GM10847 (cell line): ENCODE data around the gene RBKS.

Experiments
- POLR2A ChIP-seq: IDR thresholded peaks from 2 replicates; pipeline ENCODE4 v1.6.1; 2011; ENCODE audit not compliant: insufficient read length; ENCODE audit errors: extremely low read depth

RBKS gene

GRCh38 chr2:27746325-27746724 lies 143.9 kb downstream of the RBKS start:
- TF ChIP-seq POLR2A, result no peak

DNA sequence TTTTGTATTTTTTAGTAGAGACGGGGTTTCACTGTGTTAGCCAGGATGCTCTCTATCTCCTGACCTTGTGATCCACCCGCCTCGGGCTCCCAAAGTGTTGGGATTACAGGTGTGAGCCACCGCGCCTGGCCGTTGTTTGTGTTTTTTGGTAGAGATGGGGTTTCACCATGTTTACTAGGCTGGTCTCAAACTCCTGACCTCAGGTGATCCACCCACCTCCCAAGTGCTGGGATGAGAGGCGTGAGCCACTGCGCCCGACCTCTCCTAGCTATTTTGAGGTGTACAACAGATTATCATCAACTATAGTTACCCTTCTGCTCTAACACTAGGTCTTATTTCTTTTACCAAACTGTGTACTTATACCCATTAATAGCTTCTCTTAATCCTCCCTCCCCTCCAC lies 147.6 kb downstream of the RBKS start:
- no peak for TF ChIP-seq POLR2A

DNA sequence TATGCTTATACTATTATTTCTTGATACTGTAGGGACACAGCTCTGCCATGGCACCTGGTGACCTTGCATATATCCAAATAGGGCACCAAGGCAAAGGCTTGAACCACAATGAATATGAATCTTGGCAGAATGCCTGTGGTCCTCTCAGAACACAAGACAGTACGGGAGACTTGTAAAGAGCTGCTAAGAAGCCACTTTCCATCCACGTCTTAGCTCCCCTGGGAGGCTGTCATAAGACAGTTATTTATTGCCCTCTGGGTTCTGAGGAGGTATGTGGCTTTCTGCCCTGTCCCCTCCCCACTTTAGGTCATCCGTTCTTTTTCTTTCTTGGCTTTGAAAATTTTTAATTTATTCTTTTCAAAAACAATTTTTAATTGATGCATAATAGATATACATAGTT lies 148.5 kb downstream of the RBKS start:
- TF ChIP-seq POLR2A, result no peak

- no peak for TF ChIP-seq POLR2A
Observed at GRCh38 chr2:27739058-27739373, 151.2 kb downstream of the RBKS start.

DNA sequence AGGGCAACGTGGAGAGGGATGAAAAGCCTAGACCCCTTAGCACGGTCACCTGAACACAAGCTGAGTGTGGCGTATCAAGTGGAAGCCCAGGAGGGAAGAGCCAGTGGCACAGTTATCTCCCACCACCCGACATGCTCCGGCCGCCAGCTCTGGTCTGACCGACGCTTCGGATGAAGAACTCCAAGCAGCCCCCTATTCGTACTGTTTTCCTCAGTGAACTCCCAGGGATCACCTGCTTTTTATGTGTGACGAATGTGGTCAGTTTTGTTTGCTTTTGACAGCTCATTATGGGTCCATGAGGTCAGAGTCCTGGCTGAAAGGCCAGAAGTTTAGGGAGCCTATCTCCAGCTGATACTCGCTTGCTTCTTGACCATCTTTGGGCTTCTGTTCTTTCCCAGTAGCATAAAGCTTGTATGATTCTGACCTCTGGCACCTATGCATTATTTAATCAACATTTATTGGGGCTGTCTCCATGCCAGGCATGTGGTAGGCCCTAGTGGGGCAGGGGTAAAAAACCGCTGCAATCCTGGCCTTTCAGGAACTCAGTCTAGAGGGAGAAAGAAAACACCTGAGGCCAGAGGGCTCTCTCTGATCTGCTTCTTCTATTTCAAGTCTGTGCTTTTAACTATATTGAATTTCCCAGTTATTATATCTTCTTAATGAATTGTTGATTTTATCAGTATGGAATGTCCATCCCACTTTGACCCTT lies 151.7 kb downstream of the RBKS start:
- no peak for TF ChIP-seq POLR2A

DNA sequence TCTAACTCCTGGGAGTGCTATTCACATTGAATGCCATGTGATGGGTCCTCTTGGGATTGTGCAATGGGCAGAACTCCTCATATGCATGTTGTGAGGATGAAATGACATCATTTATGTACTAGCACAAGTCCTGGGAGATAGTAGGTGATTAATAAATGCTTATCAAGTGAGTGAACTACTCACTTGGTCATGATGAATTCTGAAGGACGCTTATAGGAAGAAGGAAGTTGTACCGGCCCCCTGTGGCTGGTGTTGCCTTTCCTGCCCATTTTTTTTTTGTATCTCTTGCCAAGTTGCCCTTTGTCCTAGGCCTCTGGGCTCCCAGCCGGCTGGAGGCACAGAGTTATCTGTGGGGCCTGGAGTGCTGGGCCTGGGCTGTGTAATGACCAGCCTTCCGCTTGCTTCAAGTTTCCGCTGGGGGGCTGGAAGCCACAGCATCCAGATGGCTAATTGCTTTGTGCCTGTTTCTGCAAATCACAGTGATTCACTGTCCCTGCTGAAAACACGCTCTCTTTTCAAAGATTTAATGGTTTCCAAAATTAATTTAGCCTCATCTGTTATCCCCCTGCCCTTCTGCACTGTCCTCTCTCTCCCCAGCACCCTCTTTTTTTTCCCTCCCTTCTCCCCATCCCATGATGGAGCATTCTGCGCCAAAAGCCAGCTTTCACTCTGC lies 152.4 kb downstream of the RBKS start:
- no peak for TF ChIP-seq POLR2A

DNA sequence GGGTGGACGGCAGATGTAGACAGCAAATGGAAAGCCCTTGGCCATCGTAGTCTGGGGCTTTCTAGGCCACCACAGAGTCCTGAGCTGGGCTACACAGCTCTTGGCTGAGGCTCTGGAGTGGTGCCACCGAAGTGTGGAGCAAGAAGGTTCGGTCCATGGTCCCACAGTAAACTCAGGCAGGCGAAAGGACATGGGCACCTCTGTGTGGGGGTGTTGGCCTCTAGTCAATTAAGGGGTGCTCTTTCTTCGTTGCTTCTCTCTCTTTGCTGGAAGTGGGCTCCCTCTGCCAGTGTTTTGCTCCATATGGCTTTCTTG lies 153.3 kb downstream of the RBKS start:
- no peak for TF ChIP-seq POLR2A

- no peak for TF ChIP-seq POLR2A
Observed at GRCh38 chr2:27736031-27736889, 153.9 kb downstream of the RBKS start.

DNA sequence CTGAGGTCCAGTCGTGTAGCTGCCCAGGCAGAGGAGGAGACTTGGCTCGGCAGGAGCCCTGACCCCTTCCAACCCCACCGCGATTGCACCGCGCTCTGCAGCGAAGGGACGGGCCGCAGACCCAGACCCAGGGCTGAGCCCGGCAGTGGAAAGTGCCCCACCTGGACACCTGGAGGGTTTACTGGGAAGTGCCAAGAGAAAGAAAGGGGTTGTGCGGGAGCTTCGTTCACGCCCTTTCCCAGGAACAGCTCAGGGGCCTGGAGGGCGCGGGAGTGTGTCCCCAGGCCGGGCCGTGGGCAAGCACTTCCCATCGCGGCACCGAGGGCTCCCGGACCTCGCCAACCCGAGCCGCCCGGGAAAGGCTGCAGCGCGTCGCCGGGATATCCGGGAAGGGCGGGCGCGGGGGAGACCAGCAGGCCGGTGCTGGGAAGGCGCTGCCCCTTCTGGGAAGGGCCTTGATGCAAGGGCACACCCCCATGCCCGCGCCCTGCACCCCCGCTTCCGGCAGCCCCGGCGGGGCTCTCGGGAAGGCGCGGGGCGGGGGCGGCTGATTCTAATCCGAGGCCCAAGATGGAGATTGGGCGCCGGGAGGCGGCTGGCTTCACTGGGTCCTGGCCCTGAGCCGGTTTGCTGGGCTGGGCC lies 154.8 kb downstream of the RBKS start:
- no peak for TF ChIP-seq POLR2A

GRCh38 chr2:27734305-27734704 lies 155.9 kb downstream of the RBKS start:
- no peak for TF ChIP-seq POLR2A
